GM21576 (cell line): ENCODE results near the gene OR10K2.

Source experiments
- ATAC-seq: cut with Tn5 transposase; IDR thresholded peaks from one replicate; pipeline ENCODE4 v1.9.1; 2021; ENCODE audit warnings: mild to moderate bottlenecking, moderate library complexity; ENCODE audit not compliant: unreplicated experiment

The OR10K2 gene

GRCh38 chr1:158371188-158371953 is 54.7 kb downstream of the OR10K2 start:
- ATAC-seq: peak; percentile 94
